GM12801 (cell line): ENCODE results near the gene ANKRD18A.

ENCODE experiments used
- CTCF ChIP-seq: IDR thresholded peaks from one replicate; pipeline ENCODE4 v1.5.1; 2011; ENCODE audit warnings: control low read depth; ENCODE audit not compliant: insufficient read length; ENCODE audit errors: extremely low read depth

ANKRD18A gene

GRCh38 chr9:38620483-38621433 lies at the start of gene ANKRD18A:
Gene ANKRD18A (minus strand): TSS chr9:38620596. CDS start chr9:38620285, 311 bp downstream.
- TF ChIP-seq CTCF = no peak

GRCh38 chr9:38668791-38669466 lies 48.5 kb upstream of the ANKRD18A start:
- TF ChIP-seq CTCF = no peak

- TF ChIP-seq CTCF = no peak
These were observed 42.6 kb upstream of the ANKRD18A start for GRCh38 chr9:38662763-38663593.

- no peak for TF ChIP-seq CTCF
These were observed 39.1 kb upstream of the ANKRD18A start for GRCh38 chr9:38659538-38659937.

- no peak for TF ChIP-seq CTCF
These were observed 36.5 kb upstream of the ANKRD18A start for GRCh38 chr9:38656896-38657295.

GRCh38 chr9:38652486-38652885 lies 32.1 kb upstream of the ANKRD18A start:
- TF ChIP-seq CTCF = no peak

- no peak for TF ChIP-seq CTCF
These were observed 31.6 kb upstream of the ANKRD18A start for GRCh38 chr9:38652044-38652443.
